HCT116 (cell line): Measurements from ENCODE around the gene TPMT. TPM values are rescaled to one million over a fixed set of nuclear protein-coding genes. Genes with fewer than 3 reads are reported as not detected.

Source experiments
- ATAC-seq: fragments of 200-7000 bp; cut with Tn5 transposase; 2 replicates; pipeline ENCODE4 v1.9.1; 2020; ENCODE audit warnings: mild to moderate bottlenecking, moderate library complexity
- BruUV-seq: library from RNA; stranded (reverse); fragments of 400-500 nt; replicated peaks from 2 replicates; lab custom pipeline; 2021; lab: Mats Ljungman, UMichigan
- CTCF ChIA-PET: fragments of 300-600 bp; sonication (Branson Sonifier 250); formaldehyde crosslinking; loops from one replicate; lab custom pipeline; 2021; ENCODE audit warnings: antibody characterized with exemption; lab: Charles Lee
- POLR2A ChIA-PET: fragments of 300-600, 350-600 bp; sonication (Branson Sonifier 250); formaldehyde crosslinking; loops from one replicate; lab custom pipeline; 2021; ENCODE audit warnings: antibody characterized with exemption; lab: Charles Lee
- RAD21 ChIA-PET, 2 experiments: fragments of 300-600 bp; sonication (Branson Sonifier 250); formaldehyde crosslinking; loops; one replicate each; lab custom pipeline; 2023; ENCODE audit warnings: low total read pairs in 2 of 2; ENCODE audit not compliant: uncharacterized antibody in 2 of 2, unreplicated experiment in 2 of 2, low non-redundant PET in 1 of 2; lab: Charles Lee
- DNase-seq: peaks from one replicate; pipeline ENCODE4 v3.0.0-alpha.2; 2010; ENCODE audit warnings: low read depth, low spot score
- H2AFZ ChIP-seq: fragments of 200-600 bp; shearing (Covaris generic), sonication (generic); 2 replicates; pipeline ENCODE4 v1.6.1; 2017; ENCODE audit warnings: low read depth, mixed run types, mixed read lengths, antibody characterized with exemption, low read length; ENCODE audit not compliant: poor library complexity, severe bottlenecking
- H3K27ac ChIP-seq: 2 replicates; pipeline ENCODE4 v1.5.1; 2012; ENCODE audit warnings: low read depth, low read length
- H3K27me3 ChIP-seq: fragments of 200-600 bp; sonication (generic); 2 replicates; pipeline ENCODE4 v1.6.1; 2016; ENCODE audit warnings: mixed run types, low read length, mixed read lengths; ENCODE audit not compliant: insufficient read depth
- H3K36me3 ChIP-seq, 2 experiments: fragments of 200-500 bp in 1 of 2; fragments of 200-600 bp in 1 of 2; sonication (Bioruptor generic) in 1 of 2; sonication (generic) in 1 of 2; 2 replicates each; pipeline versions ENCODE4 v1.5.1 to v1.6.1; 2014 to 2016; ENCODE audit warnings: low read length in 2 of 2, inconsistent platforms in 1 of 2, mixed read lengths in 1 of 2, mixed run types in 1 of 2; ENCODE audit not compliant: insufficient read depth in 2 of 2, control insufficient read depth in 1 of 2
- H3K4me1 ChIP-seq, 2 experiments: fragments of 200-600 bp in 1 of 2; sonication (generic) in 1 of 2; 2 replicates each; pipeline versions ENCODE4 v1.5.1 to v1.6.1; 2012 to 2017; ENCODE audit warnings: low read length in 2 of 2, inconsistent platforms in 1 of 2, mild to moderate bottlenecking in 1 of 2, mixed read lengths in 1 of 2, mixed run types in 1 of 2, moderate library complexity in 1 of 2; ENCODE audit not compliant: insufficient read depth in 2 of 2, control insufficient read depth in 1 of 2
- H3K4me2 ChIP-seq: fragments of 200-600 bp; sonication (generic); 2 replicates; pipeline ENCODE4 v1.6.1; 2017; ENCODE audit warnings: mixed run types, low read length, mixed read lengths
- H3K4me3 ChIP-seq, 2 experiments: fragments of 200-600 bp in 1 of 2; sonication (generic) in 1 of 2; replicated peaks in 1 of 2; 2 replicates each; pipeline ENCODE4 v1.5.1; 2011 to 2016; ENCODE audit warnings: low read length in 2 of 2, control low read depth in 1 of 2, low read depth in 1 of 2, mild to moderate bottlenecking in 1 of 2, mixed read lengths in 1 of 2, mixed run types in 1 of 2
- H3K79me2 ChIP-seq: fragments of 200-600 bp; sonication (generic); 2 replicates; pipeline ENCODE4 v1.6.1; 2017; ENCODE audit warnings: mild to moderate bottlenecking, mixed run types, low read length, moderate library complexity, mixed read lengths; ENCODE audit not compliant: insufficient read depth
- H3K9ac ChIP-seq: fragments of 200-600 bp; sonication (generic); 2 replicates; pipeline ENCODE4 v1.6.1; 2016; ENCODE audit warnings: low read length, mixed read lengths
- H3K9me2 ChIP-seq: fragments of 200-600 bp; sonication (generic), shearing (Covaris generic); 2 replicates; pipeline ENCODE4 v1.6.1; 2017; ENCODE audit warnings: mixed run types, mild to moderate bottlenecking, moderate library complexity; ENCODE audit not compliant: insufficient read depth
- H3K9me3 ChIP-seq, 2 experiments: fragments of 200-500 bp in 1 of 2; fragments of 200-600 bp in 1 of 2; sonication (Bioruptor generic) in 1 of 2; sonication (generic) in 1 of 2; 2 replicates each; pipeline ENCODE4 v1.6.1; 2014 to 2017; ENCODE audit warnings: low read length in 2 of 2, mixed read lengths in 2 of 2, inconsistent platforms in 1 of 2, low read depth in 1 of 2, mild to moderate bottlenecking in 1 of 2, mixed run types in 1 of 2, moderate library complexity in 1 of 2; ENCODE audit not compliant: control insufficient read depth in 1 of 2, insufficient read depth in 1 of 2
- H4K20me1 ChIP-seq: fragments of 200-600 bp; sonication (generic), shearing (Covaris generic); 2 replicates; pipeline ENCODE4 v1.6.1; 2017; ENCODE audit warnings: mixed run types, mild to moderate bottlenecking, moderate library complexity; ENCODE audit not compliant: insufficient read depth
- CEBPB ChIP-seq: IDR thresholded peaks from 2 replicates; pipeline ENCODE4 v1.6.1; 2012; ENCODE audit warnings: low read depth
- EGR1 ChIP-seq: IDR thresholded peaks from 2 replicates; pipeline ENCODE4 v1.6.1; 2012; ENCODE audit warnings: low read depth
- EZH2phosphoT487 ChIP-seq: fragments of 200-600 bp; IDR thresholded peaks from 2 replicates; pipeline ENCODE4 v1.6.1; 2018; ENCODE audit warnings: antibody characterized with exemption, borderline replicate concordance
- JUND ChIP-seq: IDR thresholded peaks from 2 replicates; pipeline ENCODE4 v1.6.1; 2012
- SRF ChIP-seq: IDR thresholded peaks from 2 replicates; pipeline ENCODE4 v1.6.1; 2012; ENCODE audit warnings: low read depth
- TCF7L2 ChIP-seq: IDR thresholded peaks from 2 replicates; pipeline ENCODE4 v1.7.0; 2011; ENCODE audit warnings: borderline replicate concordance, inconsistent platforms; ENCODE audit not compliant: insufficient read depth, insufficient read length; ENCODE audit errors: extremely low read depth
- YY1 ChIP-seq: IDR thresholded peaks from 2 replicates; pipeline ENCODE4 v1.6.1; 2011; ENCODE audit warnings: low read length, low read depth, moderate library complexity, mild to moderate bottlenecking; ENCODE audit not compliant: insufficient replicate concordance; ENCODE audit errors: extremely low read depth
- ZNF274 ChIP-seq: fragments of 200-500 bp; sonication (Bioruptor generic); IDR thresholded peaks from 2 replicates; pipeline ENCODE4 v1.6.1; 2014; ENCODE audit warnings: mild to moderate bottlenecking, low read depth, low read length, inconsistent platforms
- intact Hi-C: fragments of 100-400 bp; cut with micrococcal nuclease; formaldehyde crosslinking; loops from 2 replicates; pipeline ENCODE4 v1.10.0; 2022
- total RNA-seq: library from RNA; stranded (reverse); gene quantifications from one replicate; pipeline ENCODE4 v1.2.1, GENCODE V29; 2021; ENCODE audit not compliant: unreplicated experiment
- TF ChIP-seq, protein P1 (sequence below): IDR thresholded peaks from 2 replicates; pipeline ENCODE4 v1.6.1; 2012
- TF ChIP-seq, protein P2 (sequence below): IDR thresholded peaks from 2 replicates; pipeline ENCODE4 v1.6.1; 2012

The TPMT gene
- total RNA-seq, 1 experiment from 2014 or later = 10.1 TPM

DNA sequence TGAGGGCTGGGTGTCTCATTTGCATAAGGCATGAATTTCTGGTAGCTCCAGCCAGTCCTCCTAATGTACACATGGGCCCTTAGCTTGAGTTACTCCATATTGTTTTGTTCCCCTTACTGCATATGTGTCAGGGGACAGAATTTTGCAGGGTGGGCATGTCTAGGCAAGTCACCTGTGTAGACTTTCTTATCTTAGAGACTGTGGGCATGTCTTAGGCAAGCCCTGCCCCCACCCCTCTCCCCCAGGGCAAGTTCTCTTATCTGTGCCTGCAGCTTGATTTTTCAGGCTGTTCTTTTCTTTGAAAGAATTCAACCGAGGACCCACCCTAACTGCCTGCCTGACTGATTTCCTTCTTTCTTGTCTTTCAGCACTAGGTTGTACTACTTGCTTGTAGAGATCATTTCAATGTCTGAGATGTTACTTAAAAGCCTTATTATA is 64.5 kb downstream of the TPMT start:
- no TSS peak for BruUV-seq
- no peaks in the 10 kb centered on the region for H3K4me1 ChIP-seq
- H4K20me1 ChIP-seq = no peaks in the 10 kb centered on the region
- H3K9me3 ChIP-seq = 0 out of 4 replicates have a peak, but pooled peaks cover 0 to 3% of the 10 kb centered on the region in 2 experiments
- H3K9me2 ChIP-seq = no peaks in the 10 kb centered on the region
- no peak overlapping the region for H3K27ac ChIP-seq
- no peaks in the 10 kb centered on the region for H3K79me2 ChIP-seq
- DNase-seq = no peak
- no peak overlapping the region for H3K4me2 ChIP-seq
- ChIA-PET POLR2A (no interaction called here), CTCF (no interaction called here), RAD21 (no interaction called here)
- H2AFZ ChIP-seq = no peak overlapping the region
- intact Hi-C loops = no loop called here
- no peak overlapping the region for H3K9ac ChIP-seq
- no peak overlapping the region for H3K4me3 ChIP-seq
- no peaks in the 10 kb centered on the region for H3K36me3 ChIP-seq
- no peaks in the 10 kb centered on the region for H3K27me3 ChIP-seq
- no peak for ATAC-seq
- TF ChIP-seq, protein P1, sequence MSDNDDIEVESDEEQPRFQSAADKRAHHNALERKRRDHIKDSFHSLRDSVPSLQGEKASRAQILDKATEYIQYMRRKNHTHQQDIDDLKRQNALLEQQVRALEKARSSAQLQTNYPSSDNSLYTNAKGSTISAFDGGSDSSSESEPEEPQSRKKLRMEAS = no peak
- TF ChIP-seq, protein P2, sequence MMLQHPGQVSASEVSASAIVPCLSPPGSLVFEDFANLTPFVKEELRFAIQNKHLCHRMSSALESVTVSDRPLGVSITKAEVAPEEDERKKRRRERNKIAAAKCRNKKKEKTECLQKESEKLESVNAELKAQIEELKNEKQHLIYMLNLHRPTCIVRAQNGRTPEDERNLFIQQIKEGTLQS = no peak
- no peak for TF ChIP-seq EGR1
- TF ChIP-seq CEBPB = no peak
- no peak for TF ChIP-seq YY1
- no peak for TF ChIP-seq ZNF274
- TF ChIP-seq SRF = no peak
- no peak for TF ChIP-seq JUND
- no peak for TF ChIP-seq TCF7L2
- TF ChIP-seq EZH2phosphoT487 = no peak
